ENCODE measurements around the gene GRM1. TPM values are rescaled to one million over a fixed set of nuclear protein-coding genes. Genes with fewer than 3 reads are reported as not detected.

Gene GRM1
- total and polyA plus RNA-seq, 2 of the 4 experiments (the other 2 are of a cell fraction): not detected

DNA sequence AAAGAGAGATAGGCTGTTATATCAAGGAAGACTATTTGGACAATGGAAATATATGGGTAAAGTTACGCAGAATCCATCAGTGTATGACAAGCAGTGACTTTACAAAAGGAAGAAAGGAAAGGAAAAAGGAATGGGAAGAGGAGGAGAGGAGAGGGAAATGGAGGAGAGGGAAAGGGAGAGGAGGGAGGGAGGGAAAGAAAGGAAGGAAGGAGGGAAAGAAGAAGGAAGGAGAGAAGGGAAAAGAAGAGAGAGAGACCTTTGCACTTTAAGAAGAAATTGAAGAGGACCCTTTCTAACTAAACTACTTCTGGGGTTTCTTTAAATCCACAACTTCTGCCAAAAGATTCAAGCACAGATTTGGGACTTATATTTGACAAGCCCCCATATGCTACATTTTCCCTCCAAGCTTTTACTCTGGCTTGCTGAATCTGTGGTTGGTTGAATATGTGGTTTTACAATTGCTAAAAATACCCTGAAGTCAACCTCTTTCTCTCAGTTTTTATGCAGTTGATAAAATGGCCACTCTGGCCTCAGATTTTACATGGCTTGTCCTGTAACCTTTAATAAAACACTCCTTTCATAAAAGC is 394.0 kb downstream of the GRM1 start:
- ATAC-seq (ENCODE audit: low read depth): no peak
- H2AFZ ChIP-seq (replicated peaks; ENCODE audit: low read length, poor library complexity): no peak overlapping the region
- no peaks in the 10 kb centered on the region for H3K9me1 ChIP-seq (ENCODE audit: insufficient read depth, low read length)
- no peak overlapping the region for H4K8ac ChIP-seq (ENCODE audit: low read depth in 2 of 2, low read length in 2 of 2)
- no peaks in the 10 kb centered on the region for H3K79me1 ChIP-seq (ENCODE audit: low read depth in 1 of 2, low read length in 2 of 2)
- dilution Hi-C loops (cut with HindIII; ENCODE audit: low sequenced_read_pairs, unreplicated experiment) (no loop called here), in situ Hi-C loops (cut with MboI; ENCODE audit: low sequenced_read_pairs) (no loop called here), intact Hi-C loops (cut with micrococcal nuclease) (no loop called here)
- H2AK5ac ChIP-seq (ENCODE audit: low read depth, low read length): no peak overlapping the region
- WGBS, 2 experiments (ENCODE audit: extremely low coverage in 2 of 2, insufficient read length in 1 of 2): 33% methylated on average over 1 of the region's 1 CpG; no CpG with 5 or more reads in 1 of the 2 experiments
- no peak overlapping the region for H3K9ac ChIP-seq (ENCODE audit: low read depth, low read length)
- no peaks in the 10 kb centered on the region for H3K27me3 ChIP-seq (ENCODE audit: control insufficient read depth, insufficient read depth, low read length)
- no peak overlapping the region for H3K23ac ChIP-seq (ENCODE audit: low read depth, low read length)
- no peak for DNase-seq
- H2BK20ac ChIP-seq (ENCODE audit: low read depth, low read length): no peak overlapping the region
- H4K5ac ChIP-seq (ENCODE audit: low read depth, low read length): no peak overlapping the region
- ChIA-PET CTCF (no interaction called here), POLR2A (ENCODE audit: unreplicated experiment) (no interaction called here)
- no peaks in the 10 kb centered on the region for H4K20me1 ChIP-seq (ENCODE audit: insufficient read depth, low read length)
- H2BK5ac ChIP-seq (ENCODE audit: low read depth, low read length, poor library complexity, severe bottlenecking): no peak overlapping the region
- no peak overlapping the region for H3K56ac ChIP-seq (ENCODE audit: extremely low read depth, insufficient read depth, low read length)
- H3K14ac ChIP-seq (replicated peaks; ENCODE audit: low read depth, low read length): no peak overlapping the region
- no peak overlapping the region for H3K4ac ChIP-seq (ENCODE audit: low read depth, low read length)
- TF ChIP-seq, protein P1, sequence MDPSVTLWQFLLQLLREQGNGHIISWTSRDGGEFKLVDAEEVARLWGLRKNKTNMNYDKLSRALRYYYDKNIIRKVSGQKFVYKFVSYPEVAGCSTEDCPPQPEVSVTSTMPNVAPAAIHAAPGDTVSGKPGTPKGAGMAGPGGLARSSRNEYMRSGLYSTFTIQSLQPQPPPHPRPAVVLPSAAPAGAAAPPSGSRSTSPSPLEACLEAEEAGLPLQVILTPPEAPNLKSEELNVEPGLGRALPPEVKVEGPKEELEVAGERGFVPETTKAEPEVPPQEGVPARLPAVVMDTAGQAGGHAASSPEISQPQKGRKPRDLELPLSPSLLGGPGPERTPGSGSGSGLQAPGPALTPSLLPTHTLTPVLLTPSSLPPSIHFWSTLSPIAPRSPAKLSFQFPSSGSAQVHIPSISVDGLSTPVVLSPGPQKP (IDR thresholded peaks at IDR 0.05; ENCODE audit: borderline replicate concordance, low read depth, low read length): no peak
- TF ChIP-seq MAFK (IDR thresholded peaks at IDR 0.05; ENCODE audit: low read depth, low read length): no peak
- TF ChIP-seq CEBPB (IDR thresholded peaks at IDR 0.05; ENCODE audit: low read depth, low read length): no peak
- TF ChIP-seq FOS (IDR thresholded peaks at IDR 0.05; ENCODE audit: low read depth, low read length): no peak
- TF ChIP-seq, protein P2, sequence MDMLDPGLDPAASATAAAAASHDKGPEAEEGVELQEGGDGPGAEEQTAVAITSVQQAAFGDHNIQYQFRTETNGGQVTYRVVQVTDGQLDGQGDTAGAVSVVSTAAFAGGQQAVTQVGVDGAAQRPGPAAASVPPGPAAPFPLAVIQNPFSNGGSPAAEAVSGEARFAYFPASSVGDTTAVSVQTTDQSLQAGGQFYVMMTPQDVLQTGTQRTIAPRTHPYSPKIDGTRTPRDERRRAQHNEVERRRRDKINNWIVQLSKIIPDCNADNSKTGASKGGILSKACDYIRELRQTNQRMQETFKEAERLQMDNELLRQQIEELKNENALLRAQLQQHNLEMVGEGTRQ (IDR thresholded peaks at IDR 0.05; ENCODE audit: low read depth, low read length): no peak
- no peaks in the 10 kb centered on the region for H3K9me3 ChIP-seq (ENCODE audit: control insufficient read depth, insufficient read depth, low read length)
- H4K91ac ChIP-seq (ENCODE audit: insufficient read depth, low read depth, low read length): no peak overlapping the region
- no TSS peak for BruUV-seq (replicated peaks)
- H2BK15ac ChIP-seq (ENCODE audit: low read depth, low read length): no peak overlapping the region
- no peak overlapping the region for H3K18ac ChIP-seq (ENCODE audit: low read depth, low read length)
- H3K4me3 ChIP-seq (ENCODE audit: insufficient read depth, low read depth, low read length): no peak overlapping the region
- H2AK9ac ChIP-seq (replicated peaks; ENCODE audit: low read depth, low read length, poor library complexity): no peak overlapping the region
- H3K36me3 ChIP-seq (ENCODE audit: control insufficient read depth, insufficient read depth, low read length): no peaks in the 10 kb centered on the region
- no peak overlapping the region for H3K4me2 ChIP-seq (ENCODE audit: low read depth, low read length)
- no peaks in the 10 kb centered on the region for H3K4me1 ChIP-seq (ENCODE audit: control insufficient read depth, insufficient read depth, low read length)
- no peak overlapping the region for H2BK120ac ChIP-seq (ENCODE audit: low read depth, low read length)
- no peak overlapping the region for H3K27ac ChIP-seq (ENCODE audit: insufficient read depth, low read length)

Measured in IMR-90 (cell line).